HG03097 (cell line): ENCODE results near the gene MAST2.

Experiments
- ATAC-seq: cut with Tn5 transposase; IDR thresholded peaks from one replicate; pipeline ENCODE4 v1.9.1; 2021; ENCODE audit not compliant: unreplicated experiment, low FRiP score

The MAST2 gene

DNA sequence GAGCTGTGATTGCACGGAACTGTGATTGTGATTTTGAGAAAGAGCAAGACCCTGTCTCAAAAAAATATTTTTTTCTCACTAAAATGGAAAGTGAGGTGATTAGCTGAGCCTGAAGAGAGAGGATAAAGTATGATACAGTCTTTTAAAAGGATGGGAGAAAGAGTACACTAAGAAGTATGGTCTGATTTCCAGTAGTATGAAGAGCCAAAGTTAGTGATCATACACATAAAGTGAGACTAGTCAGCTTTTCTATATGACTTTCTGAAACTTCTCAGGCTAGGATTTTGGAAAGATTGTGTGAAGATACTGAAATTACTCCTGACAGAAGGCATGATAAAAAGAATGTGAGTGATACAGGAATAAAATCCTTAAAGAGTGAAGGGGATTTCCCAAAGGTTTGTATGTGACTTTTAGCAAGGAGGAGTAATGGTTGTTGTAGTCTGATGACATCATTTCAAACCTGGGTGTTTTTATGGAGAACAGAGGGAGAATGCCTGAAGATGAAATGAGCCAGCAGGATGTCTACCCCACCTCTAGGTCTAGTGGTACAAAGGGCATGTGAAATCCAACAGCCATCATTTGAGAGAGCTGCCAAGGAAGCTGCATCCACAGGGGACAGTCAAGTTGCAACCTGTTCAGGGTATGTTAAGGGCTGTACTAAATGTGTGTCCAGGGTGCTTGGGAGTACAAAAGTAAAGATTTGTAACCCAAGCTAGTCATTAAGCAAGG lies 171.3 kb downstream of the MAST2 start:
- ATAC-seq = no peak

DNA sequence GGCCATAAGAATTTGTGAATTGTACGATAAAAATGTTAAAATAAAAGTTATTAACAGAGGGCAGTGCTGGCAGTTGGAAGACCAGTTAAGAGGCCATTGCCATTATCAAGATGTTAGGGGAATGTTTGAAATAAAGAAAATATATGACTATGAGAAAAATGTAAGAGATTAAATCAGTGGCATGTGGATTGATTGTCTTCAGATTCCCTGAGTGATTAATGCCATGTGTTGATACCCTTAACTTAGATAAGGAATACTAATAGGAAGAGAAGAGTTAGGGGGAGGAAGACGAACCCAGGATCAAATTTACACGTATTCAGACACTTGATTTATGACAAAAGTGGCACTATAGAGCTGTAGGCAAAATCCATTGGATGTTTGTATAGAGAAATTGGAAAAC lies 173.2 kb downstream of the MAST2 start:
- no peak for ATAC-seq

DNA sequence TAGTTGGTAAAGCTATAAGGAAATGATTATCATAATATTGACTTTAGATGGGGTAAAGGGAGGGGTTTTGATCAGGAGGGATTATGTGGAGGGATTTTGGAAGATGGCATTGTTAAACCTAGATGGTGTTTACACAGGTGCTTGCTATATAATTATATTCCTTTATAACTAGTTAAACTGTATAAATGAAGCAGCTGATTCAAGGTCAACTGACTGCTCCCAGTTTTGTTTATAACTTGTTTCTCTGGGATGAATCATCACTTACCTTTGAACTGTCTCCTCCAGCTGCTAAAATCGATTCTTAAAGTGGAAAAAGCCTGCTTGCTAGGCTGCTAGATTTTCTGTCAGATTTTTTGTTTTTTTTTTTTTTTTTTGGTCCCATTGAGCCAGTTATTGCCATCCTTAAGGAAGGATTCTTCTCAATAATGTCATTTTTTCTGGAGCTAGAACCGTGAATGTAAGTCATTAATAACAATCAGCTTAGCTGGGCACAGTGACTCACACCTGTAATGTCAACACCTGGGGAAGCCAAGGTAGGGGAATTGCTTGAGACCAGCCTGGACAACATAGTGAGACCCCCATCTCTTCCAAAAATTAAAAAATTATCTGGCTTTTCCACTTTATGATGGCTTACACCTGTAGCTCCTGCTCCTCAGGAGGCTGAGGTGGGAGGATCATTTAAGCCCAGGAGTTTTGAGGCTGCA lies 175.8 kb downstream of the MAST2 start:
- no peak for ATAC-seq

DNA sequence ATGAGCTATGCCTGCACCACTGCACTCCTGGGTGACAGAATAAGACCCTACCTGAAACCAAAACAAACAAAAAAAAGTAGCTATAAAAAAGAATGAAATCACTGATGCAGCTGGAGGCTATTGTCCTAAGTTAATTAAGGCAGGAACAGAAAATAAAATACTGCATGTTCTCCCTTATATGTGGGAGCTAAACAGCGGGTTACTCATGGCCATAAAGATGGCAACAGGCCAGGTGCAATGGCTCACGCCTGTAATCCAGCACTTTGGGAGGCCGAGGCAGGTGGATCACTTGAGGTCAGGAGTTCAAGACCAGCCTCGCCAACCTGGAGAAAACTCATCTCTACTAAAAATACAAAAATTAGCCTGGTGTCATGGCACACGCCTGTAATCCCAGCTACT lies 176.4 kb downstream of the MAST2 start:
- ATAC-seq = no peak

DNA sequence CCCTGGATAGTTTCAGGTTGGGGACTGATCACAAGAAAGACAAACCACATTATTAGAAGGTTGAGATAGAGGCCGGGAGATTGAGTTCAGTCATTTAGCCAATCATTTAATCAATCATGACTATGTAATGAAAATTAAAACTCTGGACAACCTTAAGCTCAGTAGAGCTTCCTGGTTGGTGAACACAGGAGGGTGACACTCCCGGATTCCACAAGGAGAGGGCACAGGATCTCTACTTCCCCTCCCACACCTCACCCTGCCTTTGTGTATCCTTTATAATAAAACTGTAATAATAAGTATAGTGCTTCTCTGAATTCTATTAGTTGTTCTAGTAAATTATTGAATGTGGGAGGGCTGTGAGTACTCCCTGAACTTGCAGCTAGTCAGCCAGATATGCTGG lies 178.9 kb downstream of the MAST2 start:
- ATAC-seq = no peak

DNA sequence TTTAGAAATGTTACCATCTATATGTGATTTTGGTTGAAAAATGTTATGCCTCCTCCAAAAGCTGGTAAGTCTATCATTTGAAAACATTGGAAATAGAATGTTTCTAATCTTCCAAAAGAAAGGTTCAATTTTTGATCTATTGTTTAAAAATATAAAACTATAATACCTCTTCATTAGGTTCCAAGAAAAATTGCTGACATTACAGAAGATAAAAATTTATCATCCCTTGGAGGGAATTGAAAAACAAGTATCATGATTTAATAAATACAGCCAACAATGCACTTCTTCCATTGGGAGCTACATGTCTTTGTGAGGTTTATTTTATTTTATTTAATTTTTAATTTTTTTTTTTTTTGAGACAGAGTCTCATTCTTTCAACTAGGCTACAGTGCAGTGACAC lies 180.6 kb downstream of the MAST2 start:
- no peak for ATAC-seq

DNA sequence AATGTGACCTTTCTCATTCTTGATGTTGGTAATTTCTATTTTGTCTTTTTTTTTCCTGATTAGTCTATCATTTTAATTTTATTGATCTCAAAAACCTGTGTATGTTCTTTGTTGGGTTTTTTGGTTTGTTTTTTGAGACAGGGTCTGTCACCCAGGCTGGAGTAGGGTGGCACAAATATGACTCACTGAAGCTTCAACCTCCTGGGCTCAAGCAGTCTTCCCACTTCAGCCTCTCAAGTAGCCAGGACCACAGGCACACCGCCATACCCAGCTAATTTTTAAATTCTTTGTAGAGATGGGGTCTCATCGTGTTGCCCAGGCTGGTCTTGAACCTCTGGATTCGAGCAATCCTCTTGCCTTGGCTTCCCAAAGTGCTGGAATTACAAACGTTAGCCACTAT lies 183.8 kb downstream of the MAST2 start:
- ATAC-seq = no peak

DNA sequence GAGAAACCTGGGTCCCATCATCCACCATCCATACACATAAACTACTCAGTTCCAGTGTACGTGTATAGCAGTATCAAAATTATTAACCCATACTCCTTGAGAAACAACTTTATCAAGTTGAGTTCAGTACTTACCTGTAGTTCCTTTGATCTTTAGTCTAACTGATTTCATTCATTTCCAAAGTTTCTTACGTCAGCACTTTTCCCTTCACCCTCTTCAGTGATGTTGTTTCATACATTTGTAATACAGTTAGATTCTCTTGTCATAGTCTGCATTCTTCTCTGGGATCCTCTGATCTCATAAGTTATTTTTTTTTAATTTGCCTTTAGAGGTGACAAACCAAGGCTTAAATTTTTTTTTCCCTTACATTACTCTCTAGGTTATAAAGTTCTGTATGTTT lies 185.8 kb downstream of the MAST2 start:
- no peak for ATAC-seq

DNA sequence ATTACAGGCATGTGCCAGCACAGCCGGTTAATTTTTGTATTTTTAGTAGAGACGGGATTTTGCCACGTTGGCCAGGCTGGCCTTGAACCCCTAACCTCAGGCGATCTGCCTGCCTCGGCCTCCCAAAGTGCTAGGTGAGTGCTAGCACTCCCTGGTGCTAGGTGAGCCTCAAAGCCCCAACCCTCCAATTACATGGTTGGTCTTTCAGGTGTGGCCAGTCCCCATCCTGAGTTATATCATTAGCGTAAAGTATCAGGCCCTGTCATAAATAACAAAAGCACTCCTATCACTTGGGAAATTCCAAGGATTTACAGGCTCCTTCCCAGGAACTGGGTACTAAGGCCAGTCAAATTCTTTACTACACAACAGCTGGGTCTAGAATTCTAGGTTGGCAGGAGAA lies 191.0 kb downstream of the MAST2 start:
- ATAC-seq = no peak

DNA sequence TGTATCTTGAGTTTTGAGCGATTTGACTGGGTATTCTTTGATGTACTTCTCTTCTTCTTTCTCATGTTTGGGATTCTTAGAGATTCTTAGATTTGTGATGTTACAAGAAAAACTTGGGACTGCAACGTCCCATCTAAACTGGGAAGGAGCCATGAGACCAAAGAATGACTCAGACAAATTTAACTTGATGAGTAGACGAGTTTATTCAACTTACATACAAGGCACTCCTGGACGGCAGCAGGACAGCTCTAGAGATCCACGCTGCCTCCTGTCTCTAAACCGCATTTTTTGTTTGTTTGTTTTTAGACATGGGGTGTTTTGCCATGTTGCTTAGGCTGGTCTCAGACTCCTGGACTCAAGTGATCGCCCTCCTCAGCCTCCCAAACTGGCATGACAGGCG lies 191.9 kb downstream of the MAST2 start:
- ATAC-seq = no peak

DNA sequence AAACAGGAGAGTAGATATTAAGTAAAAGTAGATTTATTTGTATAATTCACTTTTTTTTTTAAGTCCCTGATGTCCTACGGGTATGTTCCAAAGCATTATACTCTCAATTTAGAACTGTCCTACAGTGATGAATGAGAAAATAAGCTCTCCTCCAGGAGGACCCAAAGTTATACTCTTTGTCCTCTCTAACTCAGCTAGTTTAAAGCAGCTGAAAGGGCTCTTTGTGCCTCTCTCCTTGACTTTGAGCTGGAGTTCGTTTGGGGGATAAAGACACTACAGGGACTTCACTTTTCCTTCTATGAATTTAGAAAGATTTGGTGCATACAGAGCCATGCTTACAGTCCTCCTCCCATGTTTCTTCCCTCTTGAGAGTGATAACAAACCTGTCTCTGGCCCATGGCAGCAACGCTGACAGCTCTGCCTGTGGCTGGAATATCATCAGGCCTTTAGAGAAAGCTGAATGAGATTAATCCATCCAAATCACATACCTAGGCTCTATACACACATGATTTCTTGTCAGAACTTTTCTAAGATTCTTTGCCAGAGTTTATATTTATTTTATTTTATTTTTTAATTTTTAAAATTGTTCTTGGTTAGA lies 194.7 kb downstream of the MAST2 start:
- ATAC-seq = no peak

DNA sequence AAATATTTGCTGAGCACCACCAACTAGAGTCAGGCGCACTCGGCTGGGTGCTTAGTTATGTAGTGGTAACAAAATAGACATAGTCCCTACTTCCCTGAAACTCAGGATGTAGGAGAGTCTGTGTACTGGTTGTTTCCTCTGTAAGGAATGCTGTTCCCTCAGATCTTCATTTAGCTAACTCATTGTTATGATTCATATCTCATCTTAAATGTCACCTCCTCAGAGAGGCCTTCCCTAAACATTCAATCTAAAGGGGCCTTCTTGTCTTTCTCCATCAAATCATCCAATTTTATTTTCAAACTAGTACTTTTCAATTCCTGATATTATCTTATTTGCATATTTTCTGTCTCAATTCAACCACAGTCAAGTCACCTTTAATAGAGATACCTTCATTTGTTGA lies 196.1 kb downstream of the MAST2 start:
- no peak for ATAC-seq

DNA sequence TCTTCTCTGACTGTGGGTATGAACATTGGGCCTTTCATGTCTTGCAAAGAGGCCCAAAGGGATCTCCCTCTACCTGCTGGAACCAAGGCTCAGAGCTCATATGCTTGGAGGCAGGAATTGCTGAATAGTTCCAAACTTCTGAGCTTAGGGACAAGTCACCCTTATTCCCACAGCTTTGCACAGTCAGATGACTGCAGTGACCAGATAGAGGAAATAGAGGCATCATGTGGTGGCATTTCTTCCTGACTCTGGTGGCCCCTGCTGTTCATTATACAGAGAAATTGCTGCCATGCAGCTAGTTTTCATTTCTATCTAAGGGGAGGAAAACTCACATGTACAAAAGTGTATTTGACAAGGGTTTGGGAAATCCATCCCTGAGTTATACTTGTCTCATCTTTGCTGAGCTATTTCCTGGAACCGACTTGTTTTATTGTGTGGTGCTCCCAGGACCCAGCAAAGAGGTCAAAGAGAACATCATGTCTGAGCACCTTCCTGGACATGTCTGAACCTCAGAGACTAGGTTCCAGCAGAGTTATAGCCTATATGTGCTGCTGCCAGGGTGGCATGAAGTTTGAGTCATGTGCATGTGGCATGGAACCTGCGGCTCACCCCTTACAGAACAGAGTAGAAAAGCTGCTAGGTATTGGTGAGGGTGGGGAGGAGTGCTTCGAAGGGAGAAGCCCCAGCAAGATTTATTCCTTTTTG lies 197.8 kb downstream of the MAST2 start:
- ATAC-seq = no peak

DNA sequence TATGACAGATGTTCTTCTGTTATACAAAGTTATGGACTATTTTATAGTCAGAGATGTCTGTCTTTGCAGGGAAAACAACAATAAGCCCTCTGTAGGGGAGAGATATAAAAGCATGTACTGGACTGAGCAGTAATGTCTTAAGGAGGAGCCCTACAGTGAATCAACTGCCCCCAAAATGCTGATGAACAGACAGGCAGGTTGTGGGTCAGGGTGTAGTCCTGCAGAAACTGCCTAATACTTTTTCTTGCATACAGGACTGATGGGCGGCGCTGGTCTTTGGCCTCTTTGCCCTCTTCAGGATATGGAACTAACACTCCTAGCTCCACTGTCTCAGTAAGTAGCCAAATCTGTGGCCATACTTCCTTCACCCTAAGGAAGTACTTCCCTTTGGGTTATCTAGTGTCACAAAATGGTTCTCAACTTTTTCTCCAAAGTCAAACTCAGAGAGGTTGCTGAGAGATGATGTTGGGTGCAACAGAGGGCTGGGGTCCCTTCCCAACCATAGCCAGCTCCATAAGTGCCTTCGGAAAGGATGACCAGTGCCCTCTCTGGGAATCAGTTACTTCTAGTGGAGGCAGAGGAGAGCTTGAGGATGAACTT lies 199.2 kb downstream of the MAST2 start:
- no peak for ATAC-seq

DNA sequence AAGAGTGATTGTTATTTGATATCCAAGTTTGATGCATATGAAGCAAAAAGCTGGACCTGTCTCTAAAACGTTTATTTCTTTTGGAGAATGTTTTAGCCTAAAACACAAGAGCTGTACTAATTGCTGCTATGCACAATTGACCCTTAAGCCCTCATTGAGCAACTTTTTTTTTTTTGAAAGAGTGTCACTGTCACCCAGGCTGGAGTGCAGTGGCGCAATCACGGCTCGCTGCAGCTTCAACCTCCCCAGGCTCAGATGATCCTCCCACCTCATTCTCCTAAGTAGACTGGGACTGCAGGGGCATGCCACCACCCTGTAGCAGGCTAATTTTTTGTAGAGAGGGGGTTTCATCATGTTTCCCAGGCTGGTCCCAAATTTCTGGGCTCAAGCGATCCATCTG lies 199.9 kb downstream of the MAST2 start:
- ATAC-seq = no peak

DNA sequence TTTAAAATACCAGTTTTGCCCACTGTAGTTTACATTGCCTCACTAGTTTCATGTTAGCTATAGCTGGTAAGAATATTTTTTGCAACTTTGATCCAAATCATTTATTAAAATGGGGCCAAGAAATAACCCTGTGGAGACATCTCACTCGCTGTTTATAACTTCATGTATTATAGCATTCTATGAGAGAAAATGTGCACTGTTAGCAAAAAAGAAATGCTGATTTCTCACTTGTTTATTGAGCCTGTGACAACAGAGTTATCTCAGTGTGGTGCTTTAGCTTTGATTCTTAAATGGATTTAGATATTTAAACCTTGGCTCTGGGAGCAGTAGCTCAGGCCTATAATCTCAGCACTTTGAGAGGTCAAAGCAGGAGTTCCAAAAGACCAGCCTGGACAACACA lies 201.1 kb downstream of the MAST2 start:
- no peak for ATAC-seq

DNA sequence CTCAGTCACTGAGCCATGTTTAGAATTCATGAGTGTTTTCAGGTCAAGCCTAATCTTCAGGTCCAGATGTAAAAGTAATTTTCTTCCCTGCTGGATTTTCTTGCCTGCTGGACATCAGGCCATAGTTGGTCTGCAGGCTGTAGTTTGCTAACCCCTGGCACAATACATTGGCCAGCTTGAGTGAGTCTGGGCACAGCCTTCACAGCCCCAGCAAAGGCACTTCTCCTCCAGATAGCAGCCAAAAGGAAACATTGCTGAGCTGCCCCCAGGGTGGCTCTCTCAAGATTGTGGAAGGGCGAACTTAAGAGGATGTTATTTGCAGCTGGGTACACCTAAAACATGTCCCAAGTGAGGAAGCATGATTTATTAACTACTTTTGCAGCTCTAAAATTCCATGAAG lies 202.2 kb downstream of the MAST2 start:
- ATAC-seq = no peak

DNA sequence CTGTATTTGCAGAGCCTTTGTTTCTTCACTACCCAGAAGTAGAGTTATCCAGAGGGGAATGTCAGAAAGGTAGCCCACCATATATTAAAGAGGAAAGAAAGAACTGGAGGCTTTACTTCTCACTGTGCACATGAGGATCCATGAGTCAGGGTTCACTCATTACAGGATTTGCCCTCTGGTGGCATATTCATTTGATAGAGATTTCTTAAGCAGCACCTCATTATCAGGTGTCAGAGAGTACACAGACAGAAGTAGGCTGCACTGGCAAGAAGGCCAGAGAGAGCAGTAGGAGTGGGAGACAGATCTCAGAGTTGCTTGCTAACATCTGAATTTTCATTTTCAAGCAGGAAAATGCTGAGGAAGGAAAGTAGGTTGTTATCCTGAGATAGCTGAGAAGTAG lies 205.2 kb downstream of the MAST2 start:
- ATAC-seq = no peak

DNA sequence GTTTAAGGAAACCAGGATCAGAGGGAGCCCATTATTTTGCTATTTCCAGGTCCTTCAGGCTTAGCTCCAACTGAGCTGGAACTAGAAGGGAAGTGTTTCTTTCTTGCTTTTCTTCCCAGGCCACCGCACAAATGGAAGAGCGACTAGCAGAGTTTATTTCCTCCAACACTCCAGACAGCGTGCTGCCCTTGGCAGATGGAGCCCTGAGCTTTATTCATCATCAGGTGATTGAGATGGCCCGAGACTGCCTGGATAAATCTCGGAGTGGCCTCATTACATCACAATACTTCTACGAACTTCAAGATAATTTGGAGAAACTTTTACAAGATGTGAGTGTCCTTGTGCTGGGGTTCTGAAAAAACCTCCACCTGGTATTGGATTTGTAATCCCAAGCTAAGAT lies 207.2 kb downstream of the MAST2 start:
- ATAC-seq = no peak

DNA sequence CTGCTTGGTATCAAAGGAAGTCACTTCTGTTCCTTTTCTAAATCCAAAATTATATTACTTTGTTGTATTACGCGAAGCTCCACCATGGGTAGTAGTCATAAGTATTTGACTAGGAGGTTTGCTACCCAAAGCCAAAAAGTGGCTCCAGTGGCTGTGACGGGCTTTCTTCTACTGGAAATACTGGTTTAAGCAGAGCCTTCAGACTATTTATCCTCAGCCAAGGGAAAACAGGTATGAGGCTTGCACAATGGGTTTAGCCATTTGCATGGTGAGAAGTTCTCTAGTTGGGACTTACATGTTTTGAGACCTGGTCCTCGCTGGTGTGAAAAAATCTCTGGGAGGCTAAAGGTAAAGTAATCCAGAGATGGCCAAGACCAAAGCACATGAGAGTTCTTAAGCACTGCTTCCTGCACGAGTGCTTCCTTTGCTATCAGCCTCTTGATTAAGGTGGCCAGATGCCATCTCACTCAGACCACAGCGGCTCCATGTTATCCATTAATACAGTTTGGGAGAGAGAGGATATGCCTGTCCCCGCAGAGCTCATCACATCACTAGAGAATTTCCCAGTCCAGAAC lies 207.8 kb downstream of the MAST2 start:
- no peak for ATAC-seq

DNA sequence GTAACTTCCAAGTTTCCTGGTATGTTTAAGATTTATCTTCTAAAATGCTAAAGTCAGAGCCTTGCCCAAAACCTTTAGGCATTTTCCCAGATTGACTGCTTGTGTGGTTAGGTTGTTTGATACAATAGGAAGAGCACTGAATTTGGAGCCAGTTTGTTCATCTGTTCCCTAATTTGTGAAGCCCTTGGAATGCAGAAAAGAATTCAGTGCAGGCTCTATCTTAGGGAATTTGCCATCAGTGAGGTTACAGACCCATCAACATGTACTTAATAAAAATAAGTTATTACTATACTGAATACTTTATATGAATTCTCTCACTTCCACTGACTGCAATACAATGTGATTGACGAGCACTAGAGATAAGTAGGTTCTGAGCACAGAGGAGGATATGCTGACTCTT lies 208.8 kb downstream of the MAST2 start:
- no peak for ATAC-seq
